Naive thymus-derived CD8-positive, alpha-beta T cell (primary cell): ENCODE results near the gene LPP. TPM values are rescaled to one million over a fixed set of nuclear protein-coding genes. Genes with fewer than 3 reads are reported as not detected.

ENCODE experiments used
- ATAC-seq, 2 donors: fragments of 150-1000 bp; cut with Tn5 transposase in 1 of 2; sonication (Bioruptor Pico), chemical (Tn5 transposase) in 1 of 2; 1 replicate in 1 of 2; 2 replicates in 1 of 2; pipeline ENCODE4 v1.10.0; 2021; ENCODE audit warnings: mild to moderate bottlenecking in 2 of 2, moderate library complexity in 2 of 2
- POLR2A ChIA-PET: fragments of 350-600 bp; sonication (Branson Sonifier 250); formaldehyde crosslinking; loops from one replicate; lab custom pipeline; 2021; ENCODE audit warnings: antibody characterized with exemption; lab: Charles Lee
- DNase-seq, 10 donors: peaks; one replicate each; pipeline versions ENCODE4 v3.0.0 to v3.0.0-alpha.2; 2020 to 2022
- H3K27ac Mint-ChIP-seq, 10 donors: one replicate each; pipeline ENCODE4 v1.8.0; 2020 to 2022; ENCODE audit warnings: mild to moderate bottlenecking in 10 of 10, mixed read lengths in 10 of 10, moderate library complexity in 4 of 10, inconsistent platforms in 1 of 10
- H3K27me3 Mint-ChIP-seq, 5 donors: one replicate each; pipeline ENCODE4 v1.8.0; 2021 to 2022; ENCODE audit warnings: mixed read lengths in 5 of 5
- H3K36me3 Mint-ChIP-seq, 3 donors: one replicate each; pipeline ENCODE4 v1.8.0; 2020 to 2022; ENCODE audit warnings: mixed read lengths in 3 of 3, mild to moderate bottlenecking in 2 of 3, inconsistent platforms in 1 of 3
- H3K4me1 Mint-ChIP-seq, 4 donors: one replicate each; pipeline ENCODE4 v1.8.0; 2021 to 2022; ENCODE audit warnings: mixed read lengths in 4 of 4
- H3K4me3 Mint-ChIP-seq, 10 donors: one replicate each; pipeline ENCODE4 v1.8.0; 2020 to 2022; ENCODE audit warnings: mild to moderate bottlenecking in 10 of 10, mixed read lengths in 10 of 10, moderate library complexity in 6 of 10, inconsistent platforms in 1 of 10
- H3K9me3 Mint-ChIP-seq, 9 donors: one replicate each; pipeline ENCODE4 v1.8.0; 2020 to 2022; ENCODE audit warnings: mixed read lengths in 9 of 9, mild to moderate bottlenecking in 3 of 9, inconsistent platforms in 1 of 9, moderate library complexity in 1 of 9
- polyA plus RNA-seq, 3 donors: library from polyadenylated mRNA; unstranded; fragments of 300-500 nt; fragmentation: Illumina TruSeq; gene quantifications; one replicate each; pipeline ENCODE4 v1.2.3, GENCODE V29; 2021
- total RNA-seq, 8 experiments: library from RNA in 2 of 8; stranded (reverse) in 2 of 8; gene quantifications; one replicate each; pipeline ENCODE4 v1.2.3 and lab custom pipeline; 2021 to 2026

The LPP gene
- total and polyA plus RNA-seq, 5 experiments from 2014 or later = 4.9 to 12.5 (median 7.7) TPM

- POLR2A ChIA-PET = no interaction called here
- peaks cover 17 to 32% (median 22%) of the 10 kb centered on the region in 4 donors for H3K4me1 Mint-ChIP-seq
- H3K27me3 Mint-ChIP-seq = no peaks in the 10 kb centered on the region
- ATAC-seq (no peak), DNase-seq (no peak)
- H3K27ac Mint-ChIP-seq = no peak overlapping the region
- peaks cover 0 to 13% (median 0%) of the 10 kb centered on the region in 3 donors for H3K36me3 Mint-ChIP-seq
- H3K9me3 Mint-ChIP-seq = peaks cover 0 to 2% (median 0%) of the 10 kb centered on the region in 9 donors
- H3K4me3 Mint-ChIP-seq = no peak overlapping the region
Observed at GRCh38 chr3:188332085-188332484, 178.1 kb downstream of the LPP start.

GRCh38 chr3:188335656-188336055 lies 181.7 kb downstream of the LPP start:
- Mint-ChIP-seq H3K27me3 (no peaks in the 10 kb centered on the region), H3K4me3 (peak overlapping the region in 2 of 10 donors; percentile 20 to 48), H3K27ac (peak overlapping the region in 1 of 10 donors; percentile 38), H3K4me1 (peaks cover 17 to 39% (median 28%) of the 10 kb centered on the region in 4 donors), H3K36me3 (peaks cover 0 to 11% (median 0%) of the 10 kb centered on the region in 3 donors), H3K9me3 (peaks cover 0 to 2% (median 0%) of the 10 kb centered on the region in 9 donors)
- DNase-seq = no peak
- POLR2A ChIA-PET = no interaction called here
- no peak for ATAC-seq

- Mint-ChIP-seq H3K9me3 (peaks cover 0 to 2% (median 0%) of the 10 kb centered on the region in 9 donors), H3K4me3 (no peak overlapping the region), H3K4me1 (peaks cover 16 to 39% (median 26%) of the 10 kb centered on the region in 4 donors), H3K27ac (peak overlapping the region in 2 of 10 donors; percentile 28 to 73), H3K27me3 (no peaks in the 10 kb centered on the region), H3K36me3 (peaks cover 0 to 11% (median 0%) of the 10 kb centered on the region in 3 donors)
- POLR2A ChIA-PET = no interaction called here
- DNase-seq = no peak
- no peak for ATAC-seq
Observed at GRCh38 chr3:188336178-188336577, 182.2 kb downstream of the LPP start.

GRCh38 chr3:188337232-188337631 lies 183.3 kb downstream of the LPP start:
- ATAC-seq (no peak), DNase-seq (no peak)
- Mint-ChIP-seq H3K4me1 (peaks cover 12 to 42% (median 23%) of the 10 kb centered on the region in 4 donors), H3K9me3 (peaks cover 0 to 2% (median 0%) of the 10 kb centered on the region in 9 donors), H3K36me3 (peaks cover 0 to 18% (median 0%) of the 10 kb centered on the region in 3 donors), H3K4me3 (no peak overlapping the region), H3K27ac (no peak overlapping the region), H3K27me3 (no peaks in the 10 kb centered on the region)
- POLR2A ChIA-PET = no interaction called here

GRCh38 chr3:188338086-188338485 lies 184.1 kb downstream of the LPP start:
- Mint-ChIP-seq H3K27ac (no peak overlapping the region), H3K9me3 (peaks cover 0 to 2% (median 0%) of the 10 kb centered on the region in 9 donors), H3K36me3 (peaks cover 0 to 18% (median 0%) of the 10 kb centered on the region in 3 donors), H3K4me3 (no peak overlapping the region), H3K4me1 (peaks cover 12 to 42% (median 23%) of the 10 kb centered on the region in 4 donors), H3K27me3 (no peaks in the 10 kb centered on the region)
- DNase-seq = no peak
- POLR2A ChIA-PET = no interaction called here
- no peak for ATAC-seq

- DNase-seq = peak in 3 of 10 donors; percentile 21 to 38 (median 25)
- Mint-ChIP-seq H3K27ac (peak overlapping the region in 8 of 10 donors; percentile 8 to 85 (median 58)), H3K4me1 (peaks cover 12 to 42% (median 22%) of the 10 kb centered on the region in 4 donors), H3K9me3 (peaks cover 0 to 2% (median 0%) of the 10 kb centered on the region in 9 donors), H3K27me3 (no peaks in the 10 kb centered on the region), H3K36me3 (peaks cover 0 to 17% (median 0%) of the 10 kb centered on the region in 3 donors), H3K4me3 (peak overlapping the region in 9 of 10 donors; percentile 1 to 65 (median 38))
- POLR2A ChIA-PET = no interaction called here
- ATAC-seq = peak; percentile 60 to 80
Observed at GRCh38 chr3:188339410-188340295, 185.7 kb downstream of the LPP start.

GRCh38 chr3:188341501-188341900 lies 187.5 kb downstream of the LPP start:
- no peaks in the 10 kb centered on the region for H3K27me3 Mint-ChIP-seq
- DNase-seq = no peak
- peaks cover 0 to 6% (median 0%) of the 10 kb centered on the region in 3 donors for H3K36me3 Mint-ChIP-seq
- peaks cover 10 to 42% (median 19%) of the 10 kb centered on the region in 4 donors for H3K4me1 Mint-ChIP-seq
- no peaks in the 10 kb centered on the region for H3K9me3 Mint-ChIP-seq
- ATAC-seq = no peak
- no peak overlapping the region for H3K27ac Mint-ChIP-seq
- POLR2A ChIA-PET = no interaction called here
- no peak overlapping the region for H3K4me3 Mint-ChIP-seq

- H3K4me1 Mint-ChIP-seq = peaks cover 7 to 36% (median 16%) of the 10 kb centered on the region in 4 donors
- H3K9me3 Mint-ChIP-seq = no peaks in the 10 kb centered on the region
- no peak overlapping the region for H3K4me3 Mint-ChIP-seq
- H3K36me3 Mint-ChIP-seq = peaks cover 0 to 6% (median 0%) of the 10 kb centered on the region in 3 donors
- ATAC-seq (no peak), DNase-seq (no peak)
- POLR2A ChIA-PET = no interaction called here
- no peak overlapping the region for H3K27ac Mint-ChIP-seq
- no peaks in the 10 kb centered on the region for H3K27me3 Mint-ChIP-seq
Observed at GRCh38 chr3:188342991-188343732, 189.2 kb downstream of the LPP start.

GRCh38 chr3:188343894-188344293 lies 189.9 kb downstream of the LPP start:
- no peaks in the 10 kb centered on the region for H3K9me3 Mint-ChIP-seq
- H3K4me3 Mint-ChIP-seq = no peak overlapping the region
- no peak for DNase-seq
- H3K4me1 Mint-ChIP-seq = peaks cover 8 to 29% (median 14%) of the 10 kb centered on the region in 4 donors
- no peaks in the 10 kb centered on the region for H3K27me3 Mint-ChIP-seq
- H3K36me3 Mint-ChIP-seq = peaks cover 0 to 6% (median 0%) of the 10 kb centered on the region in 3 donors
- no peak overlapping the region for H3K27ac Mint-ChIP-seq
- POLR2A ChIA-PET = no interaction called here
- no peak for ATAC-seq

- Mint-ChIP-seq H3K27ac (peak overlapping the region in 1 of 10 donors; percentile 6), H3K4me3 (no peak overlapping the region), H3K27me3 (no peaks in the 10 kb centered on the region), H3K36me3 (peaks cover 0 to 6% (median 0%) of the 10 kb centered on the region in 3 donors), H3K9me3 (no peaks in the 10 kb centered on the region), H3K4me1 (peaks cover 5 to 25% (median 8%) of the 10 kb centered on the region in 4 donors)
- DNase-seq (no peak), ATAC-seq (no peak)
- POLR2A ChIA-PET = no interaction called here
Observed at GRCh38 chr3:188345223-188345622, 191.3 kb downstream of the LPP start.

- Mint-ChIP-seq H3K4me1 (peaks cover 8 to 40% (median 10%) of the 10 kb centered on the region in 4 donors), H3K4me3 (no peak overlapping the region), H3K36me3 (peaks cover 0 to 2% (median 0%) of the 10 kb centered on the region in 3 donors), H3K27ac (no peak overlapping the region), H3K27me3 (no peaks in the 10 kb centered on the region), H3K9me3 (no peaks in the 10 kb centered on the region)
- DNase-seq (no peak), ATAC-seq (no peak)
- POLR2A ChIA-PET = no interaction called here
Observed at GRCh38 chr3:188348435-188349244, 194.7 kb downstream of the LPP start.

- no peak for DNase-seq
- no peak overlapping the region for H3K27ac Mint-ChIP-seq
- H3K4me1 Mint-ChIP-seq = peaks cover 8 to 43% (median 10%) of the 10 kb centered on the region in 4 donors
- POLR2A ChIA-PET = no interaction called here
- no peaks in the 10 kb centered on the region for H3K27me3 Mint-ChIP-seq
- H3K36me3 Mint-ChIP-seq = peaks cover 0 to 2% (median 0%) of the 10 kb centered on the region in 3 donors
- no peak overlapping the region for H3K4me3 Mint-ChIP-seq
- ATAC-seq = no peak
- H3K9me3 Mint-ChIP-seq = no peaks in the 10 kb centered on the region
Observed at GRCh38 chr3:188349351-188349901, 195.5 kb downstream of the LPP start.
